GM12878 (cell line): ENCODE data around the gene DAAM1. TPM values are rescaled to one million over a fixed set of nuclear protein-coding genes. Genes with fewer than 3 reads are reported as not detected.

ENCODE experiments used
- ATAC-seq: fragments of 200-7000 bp; cut with Tn5 transposase; 3 replicates; pipeline ENCODE4 v1.9.1; 2020; ENCODE audit warnings: mild to moderate bottlenecking, moderate library complexity
- BruUV-seq: library from RNA; stranded (reverse); fragments of 400-500 nt; replicated peaks from 2 replicates; lab custom pipeline; 2021; lab: Mats Ljungman, UMichigan
- CTCF ChIA-PET: fragments of 300-600 bp; sonication (Branson Sonifier 250); formaldehyde crosslinking; extraction: SDS; loops from one replicate; lab custom pipeline; 2021; ENCODE audit warnings: inconsistent platforms; lab: Yijun Ruan, JAX
- POLR2A ChIA-PET: fragments of 350-600 bp; formaldehyde crosslinking; extraction: SDS; loops from one replicate; lab custom pipeline; 2021; ENCODE audit warnings: inconsistent platforms; lab: Charles Lee
- RAD21 ChIA-PET: fragments of 300-600 bp; sonication (Branson Sonifier 250); formaldehyde crosslinking; loops from one replicate; lab custom pipeline; 2023; ENCODE audit warnings: antibody characterized with exemption; ENCODE audit not compliant: unreplicated experiment; lab: Charles Lee
- SMC1A ChIA-PET: fragments of 300-600 bp; sonication (Branson Sonifier 250); formaldehyde crosslinking; loops from one replicate; lab custom pipeline; 2023; ENCODE audit not compliant: unreplicated experiment, uncharacterized antibody; lab: Charles Lee
- DNase-seq: peaks from one replicate; pipeline ENCODE4 v3.0.0-alpha.2; 2011; ENCODE audit warnings: low read depth, low spot score
- FAIRE-seq: peaks from 3 replicates; lab custom pipeline; 2011; peaks lifted over from hg19 to GRCh38; lab: Jason Lieb, UNC
- H2AFZ ChIP-seq: 2 replicates; pipeline ENCODE4 v1.6.0; 2011; ENCODE audit warnings: low read depth, low read length, control low read depth; ENCODE audit not compliant: control insufficient read depth
- H3K27ac ChIP-seq: 2 replicates; pipeline ENCODE4 v1.5.1; 2011; ENCODE audit warnings: control low read depth; ENCODE audit not compliant: control insufficient read depth, insufficient read depth
- H3K27me3 ChIP-seq, 2 experiments: replicated peaks in 1 of 2; 2 replicates each; pipeline versions ENCODE4 v1.6.0 to v1.6.1; 2011; ENCODE audit warnings: low read length in 1 of 2; ENCODE audit not compliant: control insufficient read depth in 2 of 2, insufficient read depth in 2 of 2
- H3K36me3 ChIP-seq, 2 experiments: 2 replicates each; pipeline ENCODE4 v1.5.1; 2011; ENCODE audit warnings: low read length in 1 of 2; ENCODE audit not compliant: control insufficient read depth in 2 of 2, insufficient read depth in 2 of 2
- H3K4me1 ChIP-seq: 2 replicates; pipeline ENCODE4 v1.6.1; 2011; ENCODE audit warnings: mild to moderate bottlenecking, low read length, moderate library complexity, mixed read lengths; ENCODE audit not compliant: control insufficient read depth, insufficient read depth
- H3K4me2 ChIP-seq: 2 replicates; pipeline ENCODE4 v1.6.0; 2011; ENCODE audit warnings: control low read depth; ENCODE audit not compliant: control insufficient read depth, insufficient read depth
- H3K4me3 ChIP-seq: fragments of 200-600 bp; sonication (generic); 2 replicates; pipeline ENCODE4 v1.5.1; 2016
- H3K79me2 ChIP-seq: 2 replicates; pipeline ENCODE4 v1.6.0; 2011; ENCODE audit warnings: low read length; ENCODE audit not compliant: control insufficient read depth, insufficient read depth
- H3K9ac ChIP-seq: 2 replicates; pipeline ENCODE4 v1.8.0; 2011; ENCODE audit warnings: low read length, control low read depth, mixed read lengths; ENCODE audit not compliant: control insufficient read depth, insufficient read depth
- H3K9me3 ChIP-seq: replicated peaks from 3 replicates; pipeline ENCODE4 v1.5.1; 2011; ENCODE audit warnings: mild to moderate bottlenecking, low read length; ENCODE audit not compliant: control insufficient read depth, insufficient read depth
- H4K20me1 ChIP-seq: 2 replicates; pipeline ENCODE4 v1.6.0; 2011; ENCODE audit not compliant: control insufficient read depth, insufficient read depth
- BCL11A ChIP-seq: IDR thresholded peaks from 2 replicates; pipeline ENCODE4 v1.6.1; 2011; ENCODE audit warnings: low read depth, low read length
- CBFB ChIP-seq: IDR thresholded peaks from 2 replicates; pipeline ENCODE4 v1.6.1; 2016; ENCODE audit warnings: antibody characterized with exemption, low read depth
- E2F8 ChIP-seq: fragments of 450-650 bp; IDR thresholded peaks from 2 replicates; pipeline ENCODE4 v1.6.1; 2018; ENCODE audit warnings: mild to moderate bottlenecking, low read depth, moderate library complexity; ENCODE audit not compliant: partially characterized antibody
- ESRRA ChIP-seq: IDR thresholded peaks from 2 replicates; pipeline ENCODE4 v1.6.1; 2012; ENCODE audit warnings: mild to moderate bottlenecking, low read length, improper control_type of control experiment
- FOS ChIP-seq: IDR thresholded peaks from 3 replicates; pipeline ENCODE4 v1.6.1; 2011; ENCODE audit warnings: borderline replicate concordance; ENCODE audit not compliant: insufficient read length; ENCODE audit errors: extremely low read depth
- IKZF1 ChIP-seq: fragments of 450-650 bp; conservative IDR thresholded peaks from 2 replicates; pipeline ENCODE4 v1.6.1; 2017; ENCODE audit warnings: antibody characterized with exemption, mild to moderate bottlenecking
- LARP7 ChIP-seq: fragments of 450-650 bp; IDR thresholded peaks from 2 replicates; pipeline ENCODE4 v1.6.1; 2017; ENCODE audit warnings: mild to moderate bottlenecking
- MEF2B ChIP-seq: fragments of 450-650 bp; IDR thresholded peaks from 2 replicates; pipeline ENCODE4 v1.6.1; 2018; ENCODE audit warnings: mild to moderate bottlenecking, moderate library complexity; ENCODE audit not compliant: partially characterized antibody, poor library complexity, severe bottlenecking
- MYB ChIP-seq: fragments of 150-350 bp; IDR thresholded peaks from 2 replicates; pipeline ENCODE4 v1.6.1; 2014; ENCODE audit warnings: mild to moderate bottlenecking, low read depth, low read length, borderline replicate concordance
- NFYA ChIP-seq: IDR thresholded peaks from 2 replicates; pipeline ENCODE4 v1.6.1; 2011; ENCODE audit warnings: low read depth, mild to moderate bottlenecking, low read length, improper control_type of control experiment, borderline replicate concordance
- NR2F1 ChIP-seq: fragments of 450-650 bp; conservative IDR thresholded peaks from 2 replicates; pipeline ENCODE4 v1.6.1; 2017; ENCODE audit warnings: mild to moderate bottlenecking
- POU2F2 ChIP-seq: IDR thresholded peaks from 3 replicates; pipeline ENCODE4 v1.6.1; 2011; ENCODE audit warnings: low read depth, mild to moderate bottlenecking, low read length, borderline replicate concordance
- RB1 ChIP-seq: fragments of 450-650 bp; formaldehyde crosslinking; IDR thresholded peaks from 2 replicates; pipeline ENCODE4 v1.6.1; 2017; ENCODE audit warnings: mild to moderate bottlenecking, borderline replicate concordance
- RELA ChIP-seq: fragments of 450-650 bp; IDR thresholded peaks from 2 replicates; pipeline ENCODE4 v1.8.0; 2014; ENCODE audit warnings: borderline replicate concordance; ENCODE audit not compliant: partially characterized antibody
- SUPT20H ChIP-seq: IDR thresholded peaks from 2 replicates; pipeline ENCODE4 v1.6.1; 2011; ENCODE audit warnings: low read depth, mild to moderate bottlenecking, low read length, moderate library complexity, borderline replicate concordance; ENCODE audit not compliant: control insufficient read depth
- YY1 ChIP-seq: IDR thresholded peaks from 2 replicates; pipeline ENCODE4 v1.6.1; 2011; ENCODE audit warnings: low read depth, mild to moderate bottlenecking, low read length
- ZZZ3 ChIP-seq: IDR thresholded peaks from 2 replicates; pipeline ENCODE4 v1.6.1; 2011; ENCODE audit warnings: low read depth; ENCODE audit not compliant: control insufficient read depth, insufficient read length
- WGBS: methylation state at CpG from one replicate; pipeline ENCODE4 v1.1.6; 2016; ENCODE audit warnings: low lambda C conversion rate; ENCODE audit not compliant: insufficient replicate concordance, insufficient coverage; ENCODE audit errors: missing lambda C conversion rate; 5-methylcytosine and 5-hydroxymethylcytosine counted together
- in situ Hi-C: fragments of 300-500 bp; cut with MboI; formaldehyde crosslinking; loops from 9 replicates; pipeline ENCODE4 v1.14.3; 2018; ENCODE audit warnings: mixed read lengths
- intact Hi-C: fragments of 100-400 bp; cut with micrococcal nuclease; formaldehyde crosslinking; loops from one replicate; pipeline ENCODE4 v1.14.2; 2022; ENCODE audit not compliant: unreplicated experiment
- polyA plus RNA-seq, 11 experiments: library from polyadenylated mRNA; depleted of rRNA in 4 of 11; unstranded in 6 of 11; stranded (reverse) in 5 of 11; fragments of >200 nt; fragmentation: Nextera tagmentation in 4 of 11; fragmentation: Illumina TruSeq in 1 of 11; extraction: Ambion mirVana in 4 of 11; extraction: Trizol in 1 of 11; gene quantifications; 1 replicate in 1 of 11; 2 replicates in 10 of 11; pipeline versions ENCODE4 v1.2.1 to v1.2.3, GENCODE V29; 2011 to 2016; ENCODE audit warnings: inconsistent platforms in 2 of 11, missing spikeins in 2 of 11, low read depth in 1 of 11
- total RNA-seq, 4 experiments: library from RNA; depleted of rRNA in 3 of 4; stranded (reverse); fragments of >200 nt in 3 of 4; fragmentation: Illumina TruSeq in 1 of 4; extraction: Trizol in 1 of 4; gene quantifications; 2 replicates each; pipeline versions ENCODE4 v1.2.1 to v1.2.3, GENCODE V29; 2013 to 2021

The DAAM1 gene
- total and polyA plus RNA-seq, 10 of the 15 experiments (the other 5 are each of a cell fraction or from before 2014, with no cell fraction given), result 13.8 to 32.4 (median 24.2) TPM

- TF ChIP-seq FOS (no peak), NR2F1 (no peak), POU2F2 (no peak), MEF2B (no peak), LARP7 (no peak), RB1 (no peak), ZZZ3 (no peak), SUPT20H (no peak)
Measured at GRCh38 chr14:59197695-59198262, 9.3 kb downstream of the DAAM1 start (continued).

DNA sequence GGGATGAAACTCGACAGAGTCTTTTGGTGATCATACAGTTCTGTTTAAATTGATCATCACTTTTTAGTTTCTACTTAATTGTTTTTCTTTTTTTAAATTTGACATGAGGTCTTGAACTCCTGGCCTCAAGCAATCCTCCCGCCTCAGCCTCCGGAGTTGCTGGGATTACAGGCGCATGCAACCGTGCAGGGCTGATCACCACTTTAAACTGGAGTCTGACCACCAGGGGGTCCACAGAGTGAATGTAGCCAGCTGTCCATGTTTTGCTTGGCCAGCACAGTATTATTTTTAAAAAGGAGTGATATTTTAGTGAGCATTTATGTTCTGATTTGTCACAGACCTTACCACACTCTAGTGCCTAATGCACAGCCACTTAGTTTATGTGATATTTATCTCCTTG lies 10.7 kb downstream of the DAAM1 start:
- BruUV-seq, result no TSS peak
- in situ Hi-C loops, result no loop called here

More for the DNA sequence above, 10.7 kb downstream of the DAAM1 start:
- TF ChIP-seq LARP7, result no peak
- no peak for TF ChIP-seq FOS
- TF ChIP-seq CBFB, result no peak
- TF ChIP-seq E2F8, result no peak
- no peak for TF ChIP-seq NFYA
- no peak for TF ChIP-seq MYB
- TF ChIP-seq RELA, result no peak
- TF ChIP-seq YY1, result no peak
- no peak for TF ChIP-seq IKZF1
- TF ChIP-seq ESRRA, result no peak
- no peak for TF ChIP-seq BCL11A
- Histone ChIP-seq H3K4me2 (no peak overlapping the region), H3K9me3 (no peaks in the 10 kb centered on the region; the same call in 2 of the 3 replicates), H3K27me3 (no peaks in the 10 kb centered on the region), H3K79me2 (peaks cover 12% of the 10 kb centered on the region), H3K27ac (no peak overlapping the region), H3K9ac (no peak overlapping the region), H3K36me3 (no peaks in the 10 kb centered on the region), H3K4me1 (no peaks in the 10 kb centered on the region), H2AFZ (no peak overlapping the region), H4K20me1 (no peaks in the 10 kb centered on the region), H3K4me3 (no peak overlapping the region)
- SMC1A ChIA-PET, result interaction anchor here (1.5 kb wide), 1 partner anchor 76 kb away, joined by 4 read pairs; no protein-coding TSS in a partner anchor
- RAD21 ChIA-PET, result no interaction called here
- CTCF ChIA-PET, result no interaction called here
- ATAC-seq, result peak; percentile 20; the same call in 2 of the 3 replicates
- DNase-seq, result no peak
- 99% methylated on average over 5 of the region's 5 CpGs for WGBS
- FAIRE-seq, result no peak
- POLR2A ChIA-PET, result interaction anchor here (1.1 kb wide), 1 partner anchor 9 kb away, joined by 4 read pairs; no protein-coding TSS in a partner anchor
- intact Hi-C loops, result no loop called here
